PC-3 (cell line): ENCODE measurements around the gene PRL.

Source experiments
- CTCF ChIP-seq: fragments of 300-600 bp; sonication (generic); conservative IDR thresholded peaks from 2 replicates; pipeline ENCODE4 v1.5.1; 2017; ENCODE audit warnings: antibody characterized with exemption, low read depth, mild to moderate bottlenecking, low read length
- EZH2 ChIP-seq: fragments of 300-600 bp; sonication (generic); IDR thresholded peaks from one replicate; pipeline ENCODE4 v1.6.1; 2017; ENCODE audit warnings: antibody characterized with exemption, mild to moderate bottlenecking, low read length; ENCODE audit not compliant: unreplicated experiment
- EZH2phosphoT487 ChIP-seq: fragments of 300-600 bp; sonication (generic); IDR thresholded peaks from 2 replicates; pipeline ENCODE4 v1.6.1; 2018; ENCODE audit warnings: mild to moderate bottlenecking, antibody characterized with exemption, low read length, borderline replicate concordance

GRCh38 chr6:22298475-22298890, 1.6 kb upstream of the PRL start:
- TF ChIP-seq EZH2 (no peak), CTCF (no peak), EZH2phosphoT487 (no peak)
